Adipocyte (in vitro differentiated cells): ENCODE data around the gene VAV2.
"Not testable (repeated sequence)": the region's sequence is repeated elsewhere in the genome, so short reads cannot be mapped to it uniquely, and the experiment has no call there.

Source experiments
- DNase-seq: peaks from one replicate; pipeline ENCODE4 v3.0.0-alpha.2; 2015; ENCODE audit warnings: low read depth
- H3K27me3 ChIP-seq: replicated peaks from 2 replicates; pipeline ENCODE4 v1.7.0; 2013; ENCODE audit warnings: mild to moderate bottlenecking, low read length, moderate library complexity; ENCODE audit not compliant: control insufficient read depth, insufficient read depth
- H3K36me3 ChIP-seq: 2 replicates; pipeline ENCODE4 v1.7.0; 2013; ENCODE audit warnings: low read length, mild to moderate bottlenecking, moderate library complexity; ENCODE audit not compliant: control insufficient read depth, insufficient read depth, severe bottlenecking
- H3K4me1 ChIP-seq: 2 replicates; pipeline ENCODE4 v1.7.0; 2013; ENCODE audit warnings: mild to moderate bottlenecking, low read length, moderate library complexity; ENCODE audit not compliant: control insufficient read depth, insufficient read depth
- H3K4me3 ChIP-seq: 2 replicates; pipeline ENCODE4 v1.7.0; 2013; ENCODE audit warnings: mild to moderate bottlenecking, low read length, moderate library complexity
- H3K9ac ChIP-seq: 2 replicates; pipeline ENCODE4 v1.7.0; 2013; ENCODE audit warnings: mild to moderate bottlenecking, low read length, moderate library complexity
- H3K9me3 ChIP-seq: 2 replicates; pipeline ENCODE4 v1.7.0; 2013; ENCODE audit warnings: mild to moderate bottlenecking, low read length, moderate library complexity; ENCODE audit not compliant: control insufficient read depth

VAV2 gene

GRCh38 chr9:133906932-133907910, 84.9 kb downstream of the VAV2 start:
- DNase-seq: no peak
- Histone ChIP-seq H3K4me1 (peaks cover 4% of the 10 kb centered on the region), H3K27me3 (no peaks in the 10 kb centered on the region), H3K9ac (no peak overlapping the region), H3K4me3 (no peak overlapping the region), H3K9me3 (no peaks in the 10 kb centered on the region), H3K36me3 (no peaks in the 10 kb centered on the region)

GRCh38 chr9:133906218-133906617, 85.9 kb downstream of the VAV2 start:
- no peak overlapping the region for H3K9ac ChIP-seq
- no peak for DNase-seq
- no peaks in the 10 kb centered on the region for H3K36me3 ChIP-seq
- H3K4me3 ChIP-seq: no peak overlapping the region
- H3K4me1 ChIP-seq: peaks cover 4% of the 10 kb centered on the region
- H3K27me3 ChIP-seq: no peaks in the 10 kb centered on the region
- no peaks in the 10 kb centered on the region for H3K9me3 ChIP-seq

GRCh38 chr9:133905493-133905892, 86.6 kb downstream of the VAV2 start:
- no peak for DNase-seq
- Histone ChIP-seq H3K4me3 (no peak overlapping the region), H3K9ac (no peak overlapping the region), H3K4me1 (no peaks in the 10 kb centered on the region), H3K9me3 (no peaks in the 10 kb centered on the region), H3K36me3 (no peaks in the 10 kb centered on the region), H3K27me3 (no peaks in the 10 kb centered on the region)

- Histone ChIP-seq H3K36me3 (no peaks in the 10 kb centered on the region), H3K4me3 (no peak overlapping the region), H3K4me1 (no peaks in the 10 kb centered on the region), H3K27me3 (no peaks in the 10 kb centered on the region), H3K9me3 (no peaks in the 10 kb centered on the region), H3K9ac (no peak overlapping the region)
- peak; percentile 33 for DNase-seq
Observed at GRCh38 chr9:133904346-133905090, 87.6 kb downstream of the VAV2 start.

- H3K27me3 ChIP-seq: no peaks in the 10 kb centered on the region
- no peak overlapping the region for H3K9ac ChIP-seq
- no peak for DNase-seq
- peaks cover 8% of the 10 kb centered on the region for H3K4me1 ChIP-seq
- H3K36me3 ChIP-seq: no peaks in the 10 kb centered on the region
- H3K4me3 ChIP-seq: no peak overlapping the region
- H3K9me3 ChIP-seq: no peaks in the 10 kb centered on the region
Observed at GRCh38 chr9:133901184-133901835, 90.8 kb downstream of the VAV2 start.

GRCh38 chr9:133897675-133898074, 94.4 kb downstream of the VAV2 start:
- Histone ChIP-seq H3K27me3 (no peaks in the 10 kb centered on the region), H3K36me3 (no peaks in the 10 kb centered on the region)

GRCh38 chr9:133896007-133896406, 96.1 kb downstream of the VAV2 start:
- H3K36me3 ChIP-seq, H3K9me3 ChIP-seq, H3K4me1 ChIP-seq, H3K9ac ChIP-seq, H3K4me3 ChIP-seq, H3K27me3 ChIP-seq, DNase-seq: not testable (repeated sequence)

More at GRCh38 chr9:133897675-133898074, 94.4 kb downstream of the VAV2 start:
- Histone ChIP-seq H3K4me1 (peaks cover 8% of the 10 kb centered on the region), H3K9ac (no peak overlapping the region), H3K9me3 (no peaks in the 10 kb centered on the region), H3K4me3 (no peak overlapping the region)
- DNase-seq: no peak

- no peaks in the 10 kb centered on the region for H3K27me3 ChIP-seq
- H3K9me3 ChIP-seq: no peaks in the 10 kb centered on the region
- DNase-seq: no peak
Observed at GRCh38 chr9:133895335-133895734, 96.8 kb downstream of the VAV2 start.

GRCh38 chr9:133894377-133895321, 97.5 kb downstream of the VAV2 start:
- H3K4me1 ChIP-seq: peaks cover 11% of the 10 kb centered on the region
- no peaks in the 10 kb centered on the region for H3K27me3 ChIP-seq

More at GRCh38 chr9:133895335-133895734, 96.8 kb downstream of the VAV2 start:
- peaks cover 8% of the 10 kb centered on the region for H3K4me1 ChIP-seq
- no peak overlapping the region for H3K4me3 ChIP-seq
- no peaks in the 10 kb centered on the region for H3K36me3 ChIP-seq
- no peak overlapping the region for H3K9ac ChIP-seq

GRCh38 chr9:133893191-133893994, 98.7 kb downstream of the VAV2 start:
- DNase-seq: no peak
- H3K4me3 ChIP-seq: no peak overlapping the region
- no peak overlapping the region for H3K9ac ChIP-seq
- no peaks in the 10 kb centered on the region for H3K9me3 ChIP-seq
- H3K4me1 ChIP-seq: peaks cover 21% of the 10 kb centered on the region
- no peaks in the 10 kb centered on the region for H3K27me3 ChIP-seq
- H3K36me3 ChIP-seq: no peaks in the 10 kb centered on the region

More at GRCh38 chr9:133894377-133895321, 97.5 kb downstream of the VAV2 start:
- no peak for DNase-seq
- H3K4me3 ChIP-seq: no peak overlapping the region
- H3K9me3 ChIP-seq: no peaks in the 10 kb centered on the region
- no peak overlapping the region for H3K9ac ChIP-seq
- H3K36me3 ChIP-seq: no peaks in the 10 kb centered on the region
